ENCODE measurements around the gene SHLD1. TPM values are rescaled to one million over a fixed set of nuclear protein-coding genes. Genes with fewer than 3 reads are reported as not detected.

Gene SHLD1
- total RNA-seq, 1 donor = 2.0 TPM

DNA sequence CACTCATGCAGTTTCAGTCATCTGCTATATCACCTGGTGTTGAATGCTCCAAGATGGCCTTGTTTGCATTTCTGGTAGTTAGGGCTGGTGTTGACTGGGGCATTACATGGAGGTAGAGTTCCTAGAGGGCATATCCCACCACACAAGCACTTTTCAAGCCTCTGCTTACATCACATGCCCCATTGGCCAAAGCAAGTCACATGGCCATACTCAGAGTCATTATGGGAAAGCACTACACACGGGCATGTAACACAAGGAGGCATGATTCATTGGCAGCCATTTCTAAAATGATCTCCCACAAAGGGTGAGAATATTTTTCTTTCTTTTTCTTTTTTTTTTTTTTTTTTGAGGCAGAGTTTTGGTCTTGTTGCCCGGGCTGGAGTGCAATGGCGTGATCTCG, 126.9 kb downstream of the SHLD1 start:
- H3K4me3 ChIP-seq (ENCODE audit: low read depth, low read length) = no peak overlapping the region
- DNase-seq (ENCODE audit: low read depth) = no peak
- TF ChIP-seq, protein P1, sequence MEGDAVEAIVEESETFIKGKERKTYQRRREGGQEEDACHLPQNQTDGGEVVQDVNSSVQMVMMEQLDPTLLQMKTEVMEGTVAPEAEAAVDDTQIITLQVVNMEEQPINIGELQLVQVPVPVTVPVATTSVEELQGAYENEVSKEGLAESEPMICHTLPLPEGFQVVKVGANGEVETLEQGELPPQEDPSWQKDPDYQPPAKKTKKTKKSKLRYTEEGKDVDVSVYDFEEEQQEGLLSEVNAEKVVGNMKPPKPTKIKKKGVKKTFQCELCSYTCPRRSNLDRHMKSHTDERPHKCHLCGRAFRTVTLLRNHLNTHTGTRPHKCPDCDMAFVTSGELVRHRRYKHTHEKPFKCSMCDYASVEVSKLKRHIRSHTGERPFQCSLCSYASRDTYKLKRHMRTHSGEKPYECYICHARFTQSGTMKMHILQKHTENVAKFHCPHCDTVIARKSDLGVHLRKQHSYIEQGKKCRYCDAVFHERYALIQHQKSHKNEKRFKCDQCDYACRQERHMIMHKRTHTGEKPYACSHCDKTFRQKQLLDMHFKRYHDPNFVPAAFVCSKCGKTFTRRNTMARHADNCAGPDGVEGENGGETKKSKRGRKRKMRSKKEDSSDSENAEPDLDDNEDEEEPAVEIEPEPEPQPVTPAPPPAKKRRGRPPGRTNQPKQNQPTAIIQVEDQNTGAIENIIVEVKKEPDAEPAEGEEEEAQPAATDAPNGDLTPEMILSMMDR (IDR thresholded peaks at IDR 0.05; ENCODE audit: insufficient read depth, low read length) = no peak

DNA sequence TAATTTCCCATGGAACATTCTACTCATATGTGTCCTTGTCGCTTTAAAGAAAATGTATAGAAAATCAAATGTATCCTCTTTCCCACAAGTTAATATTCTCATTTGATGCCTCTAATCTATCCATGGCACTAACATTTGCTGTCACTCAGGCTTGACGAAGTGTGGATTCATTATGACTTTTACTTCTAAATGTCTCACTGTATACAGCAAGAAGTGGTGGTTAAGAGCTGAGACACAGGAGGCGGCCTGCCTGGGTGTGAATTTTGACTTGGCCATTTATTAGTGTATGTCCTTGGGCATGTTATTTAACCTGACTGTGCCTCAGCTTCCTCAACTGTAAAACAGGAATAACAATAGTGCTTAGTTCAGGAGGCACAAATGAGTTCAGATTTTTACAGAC, 130.1 kb downstream of the SHLD1 start:
- H3K4me3 ChIP-seq (ENCODE audit: low read depth, low read length) = no peak overlapping the region
- TF ChIP-seq, protein P1 (IDR thresholded peaks at IDR 0.05; ENCODE audit: insufficient read depth, low read length) = no peak
- no peak for DNase-seq (ENCODE audit: low read depth)

DNA sequence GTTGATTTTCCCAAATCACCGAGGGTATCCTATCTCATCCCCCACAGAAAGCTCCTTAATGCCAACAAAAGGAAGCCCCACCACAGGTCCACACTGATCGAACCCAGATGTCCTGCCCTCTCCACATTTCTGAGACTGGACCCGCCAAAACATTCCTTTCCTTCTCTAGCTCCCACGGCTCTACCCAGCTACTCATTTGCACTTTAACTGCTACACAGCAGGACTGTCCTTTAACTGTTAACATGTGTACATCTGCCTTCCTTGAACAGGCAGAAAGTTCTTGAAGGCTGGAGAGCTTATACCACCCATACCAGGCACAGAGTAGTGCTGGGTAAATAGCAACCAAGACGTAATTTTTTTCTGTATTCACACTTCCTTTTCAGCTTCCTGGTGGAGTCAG, 131.5 kb downstream of the SHLD1 start:
- DNase-seq (ENCODE audit: low read depth) = no peak
- H3K4me3 ChIP-seq (ENCODE audit: low read depth, low read length) = no peak overlapping the region
- TF ChIP-seq, protein P1 (IDR thresholded peaks at IDR 0.05; ENCODE audit: insufficient read depth, low read length) = no peak

DNA sequence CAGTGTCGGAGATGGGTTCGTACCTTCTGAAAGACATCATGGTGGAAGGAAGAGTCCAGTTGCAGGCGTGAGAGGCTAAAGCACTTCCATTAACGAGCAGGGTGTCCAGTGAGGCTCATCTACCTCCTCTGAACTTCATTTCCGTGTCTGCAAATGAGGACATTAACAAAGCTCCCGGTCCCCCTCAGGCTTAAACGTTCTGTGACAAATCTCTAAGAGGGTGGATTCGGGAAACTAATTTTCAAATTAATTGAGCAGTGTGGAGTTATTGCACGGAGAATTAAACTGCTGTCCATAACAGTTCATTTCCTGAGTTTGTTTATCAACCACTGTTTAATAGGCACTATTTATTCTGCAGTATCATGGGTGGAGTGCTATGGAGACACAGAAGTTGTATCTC, 132.0 kb downstream of the SHLD1 start:
- TF ChIP-seq, protein P1 (IDR thresholded peaks at IDR 0.05; ENCODE audit: insufficient read depth, low read length) = no peak
- DNase-seq (ENCODE audit: low read depth) = no peak
- no peak overlapping the region for H3K4me3 ChIP-seq (ENCODE audit: low read depth, low read length)

DNA sequence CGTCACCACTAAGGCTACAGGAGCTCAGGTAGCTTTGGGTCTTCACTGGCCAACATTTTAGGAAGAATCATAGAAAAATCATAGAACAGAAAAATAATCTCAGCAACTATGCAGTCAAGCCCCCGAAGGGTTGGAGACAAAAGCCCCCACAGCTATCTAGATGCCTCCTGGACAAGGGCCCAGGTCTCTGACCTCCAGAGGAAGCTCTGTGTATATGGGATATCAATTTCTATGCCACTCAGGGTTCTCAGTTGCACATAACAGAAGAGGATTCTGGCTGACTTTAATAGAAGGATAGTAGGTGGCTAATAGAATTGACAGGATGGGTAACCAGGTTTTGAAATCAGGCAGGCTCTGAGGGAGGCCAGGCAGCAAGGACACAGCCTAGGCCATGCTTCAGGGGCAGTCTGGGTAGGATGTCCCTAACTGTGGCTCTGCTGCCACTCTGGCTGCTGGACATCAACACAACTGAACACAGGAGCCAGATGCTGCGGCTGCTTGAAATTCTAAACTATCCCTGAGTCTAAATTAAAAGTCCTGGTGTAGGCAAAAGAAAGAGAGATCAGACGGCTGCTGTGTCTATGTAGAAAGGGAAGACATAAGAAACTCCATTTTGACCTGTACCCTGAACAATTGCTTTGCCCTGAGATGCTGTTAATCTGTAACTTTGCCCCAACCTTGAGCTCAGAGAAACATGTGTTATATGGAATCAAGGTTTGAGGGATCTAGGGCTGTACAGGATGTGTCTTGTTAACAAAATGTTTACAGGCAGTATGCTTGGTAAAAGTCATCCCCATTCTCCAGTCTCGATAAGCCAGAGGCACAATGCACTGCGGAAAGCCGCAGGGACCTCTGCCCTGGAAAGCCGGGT, 134.5 kb downstream of the SHLD1 start:
- DNase-seq (ENCODE audit: low read depth) = no peak
- TF ChIP-seq, protein P1 (IDR thresholded peaks at IDR 0.05; ENCODE audit: insufficient read depth, low read length) = no peak

DNA sequence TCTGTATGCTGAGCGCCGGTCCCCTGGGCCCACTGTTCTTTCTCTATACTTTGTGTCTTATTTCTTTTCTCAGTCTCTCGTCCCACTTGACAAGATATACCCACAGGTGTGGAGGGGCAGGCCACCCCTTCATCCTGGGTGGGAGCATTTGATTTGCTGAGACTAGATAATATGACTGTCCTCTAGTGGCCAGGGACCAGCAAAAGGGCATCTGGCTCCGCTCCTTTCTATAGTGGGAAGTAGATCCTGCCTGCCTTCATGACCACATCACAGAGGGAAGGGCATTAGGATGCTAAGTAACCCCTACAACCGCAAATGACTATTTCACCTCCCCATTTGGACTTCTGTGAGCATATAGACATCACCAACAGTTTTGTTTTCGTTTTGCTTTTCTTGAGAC, 135.7 kb downstream of the SHLD1 start:
- TF ChIP-seq, protein P1 (IDR thresholded peaks at IDR 0.05; ENCODE audit: insufficient read depth, low read length) = no peak
- H3K4me3 ChIP-seq (ENCODE audit: low read depth, low read length) = no peak overlapping the region
- no peak for DNase-seq (ENCODE audit: low read depth)

More for the DNA sequence above, 134.5 kb downstream of the SHLD1 start:
- no peak overlapping the region for H3K4me3 ChIP-seq (ENCODE audit: low read depth, low read length)

Measured in fibroblast of the aortic adventitia (primary cell).